Fibroblast of lung (primary cell): Measurements from ENCODE around the gene IRF4.

ENCODE experiments used
- CTCF ChIP-seq, 2 donors: IDR thresholded peaks in 1 of 2; conservative IDR thresholded peaks in 1 of 2; 1 replicate in 1 of 2; 2 replicates in 1 of 2; pipeline ENCODE4 v1.5.1; 2011 to 2012; ENCODE audit warnings: low read length in 2 of 2, control low read depth in 1 of 2, inconsistent platforms in 1 of 2, low read depth in 1 of 2, mild to moderate bottlenecking in 1 of 2
- EZH2 ChIP-seq: IDR thresholded peaks from 2 replicates; pipeline ENCODE4 v1.5.1; 2012; ENCODE audit warnings: low read length, control low read depth, mild to moderate bottlenecking; ENCODE audit errors: missing control alignments

GRCh38 chr6:388202-388903 is 3.2 kb upstream of the IRF4 start:
- TF ChIP-seq CTCF (conservative IDR thresholded peaks at IDR 0.05 in 1 of 2, IDR thresholded peaks at IDR 0.05 in 1 of 2; ENCODE audit: low read depth in 1 of 2, low read length in 2 of 2) (no peak), EZH2 (no peak)
